Effector memory CD8-positive, alpha-beta T cell (primary cell): ENCODE results near the gene ATP6V1G2.

ENCODE experiments used
- ATAC-seq: fragments of 150-1000 bp; cut with Tn5 transposase; replicated peaks from 2 replicates; pipeline ENCODE4 v1.10.0; 2021; ENCODE audit warnings: mild to moderate bottlenecking, moderate library complexity
- DNase-seq, 3 experiments: peaks; one replicate each; pipeline ENCODE4 v3.0.0; 2021
- H3K27ac Mint-ChIP-seq, 2 donors: one replicate each; pipeline ENCODE4 v1.8.0; 2022; ENCODE audit warnings: mild to moderate bottlenecking in 2 of 2, mixed read lengths in 2 of 2, moderate library complexity in 2 of 2
- H3K27me3 Mint-ChIP-seq, 2 donors: one replicate each; pipeline ENCODE4 v1.8.0; 2022; ENCODE audit warnings: mixed read lengths in 2 of 2
- H3K36me3 Mint-ChIP-seq: one replicate; pipeline ENCODE4 v1.8.0; 2022; ENCODE audit warnings: mild to moderate bottlenecking, moderate library complexity, mixed read lengths; ENCODE audit not compliant: insufficient read depth
- H3K4me1 Mint-ChIP-seq, 2 donors: one replicate each; pipeline ENCODE4 v1.8.0; 2022; ENCODE audit warnings: low read depth in 2 of 2, mixed read lengths in 2 of 2
- H3K4me3 Mint-ChIP-seq, 2 donors: one replicate each; pipeline ENCODE4 v1.8.0; 2022; ENCODE audit warnings: mild to moderate bottlenecking in 2 of 2, mixed read lengths in 2 of 2, moderate library complexity in 2 of 2
- H3K9me3 Mint-ChIP-seq, 2 donors: one replicate each; pipeline ENCODE4 v1.8.0; 2022; ENCODE audit warnings: mixed read lengths in 2 of 2

Gene ATP6V1G2

DNA sequence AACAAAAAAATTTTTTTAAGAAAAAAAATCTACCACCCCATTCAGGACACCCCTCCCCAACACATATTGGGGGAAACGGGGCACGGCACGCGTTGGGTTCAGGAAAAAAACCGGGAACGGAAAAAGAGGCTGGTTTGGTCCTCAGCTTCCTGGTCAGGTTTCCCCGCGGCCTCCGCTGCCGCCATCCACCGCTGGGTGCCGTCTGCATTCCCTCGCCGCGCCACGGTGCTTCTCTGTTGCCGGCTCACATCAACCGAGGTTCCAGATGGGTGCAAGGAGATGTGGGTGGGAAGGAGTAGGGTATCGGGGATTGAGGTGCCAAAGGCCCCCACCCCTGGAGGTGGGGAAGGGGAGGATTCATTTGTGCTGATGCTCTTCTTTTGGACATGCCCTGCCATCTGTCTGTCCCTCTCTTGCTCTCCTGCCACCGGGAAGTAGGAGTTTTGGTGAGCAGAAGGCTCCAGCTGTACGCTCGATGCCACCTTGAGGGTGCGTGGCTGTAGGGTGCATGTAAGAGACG is 11.8 kb downstream of the ATP6V1G2 start:
- Mint-ChIP-seq H3K27ac (no peak overlapping the region), H3K4me1 (peaks cover 36 to 48% of the 10 kb centered on the region in 2 donors), H3K36me3 (peaks cover 97% of the 10 kb centered on the region), H3K4me3 (no peak overlapping the region), H3K27me3 (no peaks in the 10 kb centered on the region), H3K9me3 (no peaks in the 10 kb centered on the region)
- no peak for DNase-seq
- ATAC-seq: no peak

DNA sequence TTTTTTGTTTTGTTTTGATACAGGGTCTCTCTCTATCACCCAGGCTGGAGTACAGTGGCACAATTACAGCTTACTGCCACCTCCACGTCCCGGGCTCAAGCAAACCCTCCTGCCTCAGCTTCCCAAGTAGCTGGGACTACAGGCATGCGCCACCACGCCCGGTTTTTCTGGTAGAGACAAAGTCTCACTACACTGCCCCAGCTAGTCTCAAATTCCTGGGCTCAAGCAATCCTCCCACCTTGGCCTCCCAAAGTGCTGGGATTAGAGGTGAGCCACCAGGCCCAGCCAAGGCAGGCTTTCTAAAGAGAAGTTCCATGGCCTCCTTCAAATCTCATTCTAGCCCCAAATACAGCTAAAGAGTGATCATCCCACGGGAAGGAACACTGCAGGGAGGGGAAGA is 12.4 kb downstream of the ATP6V1G2 start:
- DNase-seq: no peak
- no peak for ATAC-seq
- peaks cover 30 to 42% of the 10 kb centered on the region in 2 donors for H3K4me1 Mint-ChIP-seq

DNA sequence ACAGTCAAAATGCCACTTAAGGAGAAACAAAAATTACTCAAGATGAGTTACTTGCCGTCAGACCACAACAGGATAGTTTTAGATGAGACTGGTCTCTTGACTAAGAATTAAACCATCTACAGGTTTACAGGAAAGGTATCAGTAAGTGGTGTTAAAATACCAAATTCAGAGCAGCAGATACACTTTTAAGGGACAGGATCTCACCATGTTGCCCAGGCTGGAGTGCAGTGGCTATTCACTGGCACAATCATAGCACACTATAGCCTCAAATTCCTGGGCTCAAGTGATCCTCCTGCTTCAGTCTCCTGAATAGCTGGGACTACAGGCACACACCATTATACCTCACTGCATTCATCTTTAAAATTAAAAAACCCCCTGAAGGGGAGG is 13.0 kb downstream of the ATP6V1G2 start:
- peak overlapping the region in 1 of 2 donors; percentile 51 for H3K27ac Mint-ChIP-seq
- ATAC-seq: no peak
- peaks cover 92% of the 10 kb centered on the region for H3K36me3 Mint-ChIP-seq
- H3K4me1 Mint-ChIP-seq: peaks cover 25 to 37% of the 10 kb centered on the region in 2 donors
- DNase-seq: no peak
- no peaks in the 10 kb centered on the region for H3K27me3 Mint-ChIP-seq
- no peaks in the 10 kb centered on the region for H3K9me3 Mint-ChIP-seq
- H3K4me3 Mint-ChIP-seq: no peak overlapping the region

More for the DNA sequence above, 12.4 kb downstream of the ATP6V1G2 start:
- Mint-ChIP-seq H3K27ac (no peak overlapping the region), H3K4me3 (no peak overlapping the region), H3K36me3 (peaks cover 97% of the 10 kb centered on the region), H3K9me3 (no peaks in the 10 kb centered on the region), H3K27me3 (no peaks in the 10 kb centered on the region)

DNA sequence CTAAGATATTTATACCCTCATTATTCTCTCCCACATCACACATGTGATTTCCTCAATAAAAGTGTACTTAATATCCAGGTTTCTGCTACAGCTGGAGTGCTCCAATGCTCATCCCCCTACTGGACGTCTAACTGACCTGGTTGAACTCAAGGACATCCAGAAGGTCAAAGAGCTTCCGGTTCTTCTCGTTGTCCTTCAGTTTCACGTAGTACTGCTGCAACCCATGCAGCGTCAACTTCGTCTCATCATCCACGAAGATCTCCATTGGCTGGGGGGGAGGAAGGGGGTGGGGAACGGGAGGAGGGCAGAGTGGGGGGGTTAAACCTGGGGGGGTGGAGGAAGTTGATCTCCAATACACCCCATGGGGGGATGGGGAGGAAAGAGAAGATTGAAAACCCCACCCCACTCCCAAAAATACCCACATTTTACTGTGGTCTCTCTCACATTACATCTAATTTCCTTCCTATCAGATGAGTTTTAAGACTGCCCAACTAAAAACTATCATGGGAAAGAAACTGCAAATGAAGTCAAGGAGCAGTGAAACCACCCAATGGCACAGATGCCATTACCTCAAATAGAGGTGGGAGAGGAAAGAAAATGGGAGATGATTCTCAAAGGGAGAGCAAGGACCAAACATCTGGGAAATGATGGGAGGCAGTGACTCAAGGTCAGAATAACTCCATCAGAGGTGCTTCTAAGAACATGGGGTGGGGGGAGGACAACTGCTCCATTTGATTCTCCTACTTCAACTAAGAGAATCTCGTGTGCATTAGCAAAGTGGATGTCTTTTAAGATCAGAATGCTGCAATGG is 13.6 kb downstream of the ATP6V1G2 start:
- H3K4me1 Mint-ChIP-seq: peaks cover 22 to 33% of the 10 kb centered on the region in 2 donors
- no peak overlapping the region for H3K4me3 Mint-ChIP-seq
- no peaks in the 10 kb centered on the region for H3K9me3 Mint-ChIP-seq
- H3K27me3 Mint-ChIP-seq: no peaks in the 10 kb centered on the region
- DNase-seq (no peak), ATAC-seq (no peak)
- H3K27ac Mint-ChIP-seq: peak overlapping the region; percentile 51 to 60
- H3K36me3 Mint-ChIP-seq: peaks cover 86% of the 10 kb centered on the region

DNA sequence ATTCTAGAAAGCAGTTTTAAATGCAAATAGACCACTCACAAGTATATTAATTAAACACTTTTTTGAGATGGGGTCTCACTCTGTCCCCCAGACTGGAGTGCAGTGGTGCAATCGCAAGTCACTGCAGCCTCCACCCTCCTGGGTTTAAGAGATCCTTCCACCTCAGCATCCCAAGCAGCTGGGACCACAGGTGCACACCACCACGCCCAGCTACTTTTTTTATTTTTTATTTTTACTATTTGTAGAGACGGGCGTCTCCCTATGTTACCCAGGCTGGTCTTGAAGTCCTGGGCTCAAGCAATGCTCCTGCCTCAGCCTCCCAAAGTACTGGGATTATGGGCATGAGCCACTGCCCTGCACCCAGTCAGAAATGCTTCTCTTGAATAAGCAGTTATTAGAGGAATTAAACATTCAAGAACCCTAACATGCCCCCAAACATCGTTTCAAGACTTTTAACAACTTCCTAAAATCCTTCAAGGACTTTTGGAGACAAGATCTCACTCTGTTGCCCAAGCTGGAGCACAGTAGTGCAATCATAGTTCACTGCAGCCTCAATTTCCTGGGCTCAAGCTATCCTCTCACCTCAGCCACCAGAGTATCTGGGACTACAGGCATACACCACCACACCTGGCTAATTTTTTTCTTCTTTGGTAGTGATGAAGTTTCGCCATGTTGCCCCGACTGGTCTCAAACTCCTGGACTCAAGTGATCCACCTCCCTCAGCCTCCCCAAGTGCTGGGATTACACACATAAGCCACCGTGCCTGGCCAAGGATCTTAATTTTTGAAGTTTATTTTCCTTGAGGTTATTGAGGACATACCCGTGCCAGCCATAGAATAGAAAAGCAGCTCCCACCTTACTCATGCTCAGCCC is 14.4 kb downstream of the ATP6V1G2 start:
- Mint-ChIP-seq H3K27ac (peak overlapping the region; percentile 46 to 60), H3K9me3 (no peaks in the 10 kb centered on the region), H3K36me3 (peaks cover 81% of the 10 kb centered on the region), H3K4me3 (no peak overlapping the region), H3K27me3 (no peaks in the 10 kb centered on the region), H3K4me1 (peaks cover 20 to 33% of the 10 kb centered on the region in 2 donors)
- ATAC-seq: no peak
- DNase-seq: no peak

DNA sequence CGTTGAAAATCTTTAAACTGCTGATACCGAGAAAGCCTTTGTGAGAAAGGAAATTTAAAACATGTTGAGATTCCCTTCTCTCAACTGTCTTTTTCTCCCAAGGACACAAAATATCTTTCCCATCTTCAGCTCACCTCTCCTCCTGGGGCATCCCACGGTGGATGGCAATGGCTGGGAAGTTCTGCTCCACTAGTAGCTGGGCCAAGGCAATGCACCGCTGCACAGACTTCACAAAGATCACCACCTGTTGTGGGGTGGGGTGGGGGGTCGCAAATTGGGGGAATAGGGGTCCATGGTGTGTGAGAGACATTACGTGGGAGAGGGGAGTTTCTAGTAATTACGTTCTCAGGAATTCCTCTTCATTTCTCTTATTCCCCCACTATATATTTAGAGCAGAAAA is 15.2 kb downstream of the ATP6V1G2 start:
- no peak for ATAC-seq
- peaks cover 73% of the 10 kb centered on the region for H3K36me3 Mint-ChIP-seq
- H3K4me3 Mint-ChIP-seq: no peak overlapping the region
- peaks cover 16 to 33% of the 10 kb centered on the region in 2 donors for H3K4me1 Mint-ChIP-seq
- H3K27ac Mint-ChIP-seq: no peak overlapping the region
- DNase-seq: no peak
- no peaks in the 10 kb centered on the region for H3K27me3 Mint-ChIP-seq
- H3K9me3 Mint-ChIP-seq: no peaks in the 10 kb centered on the region

DNA sequence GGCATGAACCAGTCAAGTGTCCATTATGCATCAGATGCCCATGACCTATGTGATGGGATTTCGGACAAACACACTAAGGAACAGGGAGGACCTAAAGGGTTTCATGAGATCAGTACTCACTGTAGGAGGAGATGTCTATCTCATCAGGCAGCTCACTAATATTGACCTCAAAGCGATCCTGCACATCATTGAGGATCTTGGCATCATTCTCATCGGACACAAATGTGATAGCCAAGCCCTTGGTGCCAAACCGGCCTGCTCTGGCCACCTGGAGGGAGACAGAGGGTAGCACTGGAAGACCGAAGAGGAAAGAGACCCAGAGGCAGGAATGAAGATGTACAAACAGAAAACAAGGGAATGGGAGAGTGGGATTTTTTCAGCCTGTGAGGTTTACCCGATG is 15.7 kb downstream of the ATP6V1G2 start:
- no peaks in the 10 kb centered on the region for H3K9me3 Mint-ChIP-seq
- H3K27me3 Mint-ChIP-seq: no peaks in the 10 kb centered on the region
- H3K36me3 Mint-ChIP-seq: peaks cover 68% of the 10 kb centered on the region
- H3K4me3 Mint-ChIP-seq: no peak overlapping the region
- ATAC-seq (no peak), DNase-seq (no peak)
- no peak overlapping the region for H3K27ac Mint-ChIP-seq
- H3K4me1 Mint-ChIP-seq: peaks cover 14 to 33% of the 10 kb centered on the region in 2 donors

DNA sequence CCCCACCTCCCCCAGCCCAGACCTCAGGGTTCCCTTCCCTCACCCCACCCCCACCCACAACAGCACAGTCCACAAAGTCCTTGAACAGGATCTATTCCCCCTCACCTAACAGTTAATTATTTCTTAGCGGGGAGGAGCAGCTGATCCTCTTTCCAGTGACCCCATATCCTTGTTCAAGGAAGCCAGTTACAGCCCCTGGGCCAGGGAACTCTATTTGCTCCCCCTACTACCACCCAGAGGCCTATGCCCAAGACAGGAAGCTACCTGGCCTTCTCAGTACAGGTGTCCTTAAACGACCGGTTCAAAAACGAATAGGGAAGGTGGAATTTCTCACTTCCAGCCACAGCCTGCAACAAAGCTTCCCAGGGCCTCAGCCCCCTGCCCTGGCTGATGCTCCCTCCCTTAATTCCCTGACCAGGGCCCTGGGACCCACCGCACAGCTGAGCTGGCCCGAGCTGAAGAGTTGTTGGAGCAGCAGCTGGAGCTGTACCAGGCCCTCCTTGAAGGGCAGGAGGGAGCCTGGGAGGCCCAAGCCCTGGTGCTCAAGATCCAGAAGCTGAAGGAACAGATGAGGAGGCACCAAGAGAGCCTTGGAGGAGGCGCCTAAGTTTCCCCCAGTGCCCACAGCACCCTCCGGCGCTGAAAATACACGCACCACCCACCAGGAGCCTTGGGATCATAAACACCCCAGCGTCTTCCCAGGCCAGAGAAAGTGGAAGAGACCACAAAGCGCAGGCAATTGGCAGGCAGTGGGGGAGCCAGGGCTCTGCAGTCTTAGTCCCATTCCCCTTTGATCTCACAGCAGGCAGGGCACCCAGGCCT is 16.9 kb downstream of the ATP6V1G2 start:
- ATAC-seq (peak; percentile 16), DNase-seq (no peak)
- Mint-ChIP-seq H3K27me3 (no peaks in the 10 kb centered on the region), H3K4me1 (peaks cover 14 to 26% of the 10 kb centered on the region in 2 donors), H3K36me3 (peaks cover 57% of the 10 kb centered on the region), H3K9me3 (no peaks in the 10 kb centered on the region), H3K4me3 (no peak overlapping the region), H3K27ac (peak overlapping the region; percentile 84 to 85)

DNA sequence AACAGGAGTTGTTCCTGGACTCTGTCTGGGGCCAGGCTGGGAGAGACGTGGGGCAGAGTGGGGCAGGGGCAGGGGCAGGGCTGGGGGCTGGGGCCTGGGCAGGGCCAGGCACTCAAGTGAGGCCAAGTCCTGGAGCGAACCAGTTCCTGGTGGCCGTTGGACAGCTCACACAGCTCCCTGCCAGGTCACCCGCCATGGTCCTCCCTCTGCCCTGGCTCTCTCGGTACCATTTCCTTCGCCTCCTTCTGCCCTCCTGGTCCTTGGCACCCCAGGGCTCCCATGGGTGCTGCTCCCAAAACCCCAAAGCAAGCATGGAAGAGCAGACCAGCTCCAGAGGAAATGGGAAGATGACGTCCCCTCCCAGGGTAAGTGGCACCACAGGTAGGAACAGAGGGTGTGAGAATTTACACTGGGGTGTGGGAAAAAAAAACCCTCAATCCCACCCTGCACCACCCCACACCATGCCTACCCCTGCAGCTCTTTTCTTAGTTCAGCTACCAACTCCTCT is 17.5 kb downstream of the ATP6V1G2 start, which contains the start of gene MCCD1:
MCCD1 (plus strand) TSS at position 142 of the 508 bp plus-strand sequence; CDS start at position 195, 53 bp downstream.
- peak within 1 kb of the TSS; percentile 84 to 85 for H3K27ac Mint-ChIP-seq
- peaks cover 50% of the 10 kb centered on the region for H3K36me3 Mint-ChIP-seq
- DNase-seq (no peak), ATAC-seq (peak; percentile 5)
- H3K4me3 Mint-ChIP-seq: no peak within 1 kb of the TSS
- no peaks in the 10 kb centered on the region for H3K9me3 Mint-ChIP-seq
- no peaks in the 10 kb centered on the region for H3K27me3 Mint-ChIP-seq
- peaks cover 14 to 26% of the 10 kb centered on the region in 2 donors for H3K4me1 Mint-ChIP-seq

DNA sequence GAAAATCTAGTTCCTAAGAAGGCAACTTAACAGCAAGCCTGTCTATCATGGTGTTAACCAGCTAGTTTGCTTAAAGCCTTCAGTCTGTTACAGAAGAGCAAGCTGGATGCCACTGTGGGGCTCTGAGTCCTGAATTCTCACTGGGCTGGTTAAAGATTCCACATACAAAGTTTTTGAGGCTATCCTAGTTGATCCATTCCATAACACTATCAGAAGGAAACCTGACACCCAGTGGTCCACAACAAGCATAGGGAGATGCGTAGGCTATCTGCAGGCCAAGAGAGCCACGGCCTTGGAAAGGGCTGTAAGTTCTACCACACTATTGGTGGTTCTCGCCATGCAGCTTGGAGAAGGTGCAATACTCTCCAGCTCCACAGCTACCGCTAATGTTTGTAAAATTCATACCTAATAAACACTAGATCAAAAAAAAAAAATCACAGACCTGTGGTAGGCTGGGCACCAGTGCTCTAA is 18.1 kb downstream of the ATP6V1G2 start:
- no peak overlapping the region for H3K4me3 Mint-ChIP-seq
- peaks cover 14 to 24% of the 10 kb centered on the region in 2 donors for H3K4me1 Mint-ChIP-seq
- no peaks in the 10 kb centered on the region for H3K27me3 Mint-ChIP-seq
- no peak for DNase-seq
- H3K27ac Mint-ChIP-seq: peak overlapping the region; percentile 84 to 85
- no peak for ATAC-seq
- no peaks in the 10 kb centered on the region for H3K9me3 Mint-ChIP-seq
- H3K36me3 Mint-ChIP-seq: peaks cover 45% of the 10 kb centered on the region

DNA sequence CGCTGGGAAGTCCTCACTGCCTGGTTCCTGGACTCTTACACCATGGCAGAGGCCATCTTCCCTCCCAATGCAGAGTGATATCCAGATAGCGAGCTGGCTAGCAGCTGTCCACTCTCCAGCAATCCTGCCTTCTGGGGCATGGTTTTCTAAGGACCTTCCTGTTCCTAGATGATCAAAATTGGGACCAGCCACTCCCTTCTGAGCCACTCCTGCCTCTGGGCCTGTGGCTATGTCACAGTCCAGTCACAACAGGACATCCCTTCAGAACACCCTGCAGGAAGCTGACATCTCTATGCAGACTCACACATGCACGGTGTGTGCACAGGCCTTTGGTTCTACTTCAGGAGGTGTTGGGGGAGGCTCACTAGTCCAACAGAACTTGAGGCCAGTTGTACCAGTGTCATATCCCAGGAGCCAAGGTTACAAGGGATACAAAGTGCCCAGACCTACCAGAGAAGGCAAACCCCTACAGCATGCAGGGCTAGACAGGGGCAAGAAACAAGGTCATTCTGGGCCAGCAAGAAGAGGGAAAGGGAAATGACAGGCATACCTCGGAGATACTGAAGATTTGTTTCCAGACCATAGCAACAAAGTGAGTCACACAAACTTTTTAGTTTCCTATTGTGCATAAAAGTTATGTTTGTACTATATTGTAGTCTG is 20.3 kb downstream of the ATP6V1G2 start:
- peak overlapping the region in 1 of 2 donors; percentile 30 for H3K27ac Mint-ChIP-seq
- H3K27me3 Mint-ChIP-seq: no peaks in the 10 kb centered on the region
- DNase-seq (no peak), ATAC-seq (no peak)
- H3K9me3 Mint-ChIP-seq: no peaks in the 10 kb centered on the region
- H3K4me1 Mint-ChIP-seq: peaks cover 8 to 9% of the 10 kb centered on the region in 2 donors
- no peak overlapping the region for H3K4me3 Mint-ChIP-seq
- peaks cover 24% of the 10 kb centered on the region for H3K36me3 Mint-ChIP-seq

DNA sequence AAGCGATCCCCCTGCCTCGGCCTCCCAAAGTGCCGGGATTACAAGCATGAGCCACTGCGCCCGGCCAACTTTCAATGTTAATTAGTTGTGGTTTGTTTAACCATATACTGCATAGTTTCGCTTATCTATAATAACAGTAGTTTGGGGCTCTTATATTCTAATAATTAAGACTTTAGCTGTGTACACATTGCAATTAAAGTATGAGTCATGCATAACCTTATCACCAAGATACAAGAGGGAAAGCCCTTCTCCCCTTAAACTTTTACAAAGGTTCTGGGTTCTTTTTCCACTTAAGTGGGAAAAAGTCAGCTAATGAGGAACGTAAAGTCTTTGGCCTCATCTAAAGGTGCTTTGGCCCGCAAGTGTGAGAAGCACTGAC is 20.9 kb downstream of the ATP6V1G2 start:
- Mint-ChIP-seq H3K4me3 (no peak overlapping the region), H3K9me3 (no peaks in the 10 kb centered on the region), H3K27me3 (no peaks in the 10 kb centered on the region), H3K36me3 (peaks cover 18% of the 10 kb centered on the region), H3K27ac (peak overlapping the region in 1 of 2 donors; percentile 30), H3K4me1 (peaks cover 5 to 7% of the 10 kb centered on the region in 2 donors)
- ATAC-seq: no peak
- no peak for DNase-seq
